Muscle of arm (tissue), 14 donors: Measurements from ENCODE around the gene CMBL. TPM values are rescaled to one million over a fixed set of nuclear protein-coding genes. Genes with fewer than 3 reads are reported as not detected.
"Not testable (repeated sequence)": the region's sequence is repeated elsewhere in the genome, so short reads cannot be mapped to it uniquely, and the experiment has no call there.

Source experiments
- DNase-seq: peaks from one replicate; pipeline ENCODE4 v3.0.0-alpha.2; 2013
- long read RNA-seq, 11 donors: transcript quantifications; one replicate each; lab custom pipeline, GENCODE V29; 2026
- polyA plus RNA-seq, 12 donors: library from polyadenylated mRNA; unstranded; fragments of 120-200 nt; gene quantifications; one replicate each; pipeline ENCODE4 v1.2.1, GENCODE V29; 2013; ENCODE audit not compliant: insufficient read length in 12 of 12

The CMBL gene
- 100 to 1,000 TPM in 5 of 12 donors, 10 to 100 TPM in 6, not detected in 1; 32.4 to 149 (median 95.1) TPM for polyA plus RNA-seq
- long read RNA-seq, donor 1, transcript CMBL-201 (6 exons, 2,335 nt): major isoform, 22 of 38 reads
- long read RNA-seq, donor 1, partial matches to known transcripts: 15 of 38 reads
- long read RNA-seq, donor 1, other reads (novel, unspliced or antisense): 0 of 38 reads
- long read RNA-seq, donor 2, transcript CMBL-201 (6 exons, 2,335 nt): major isoform, 45 of 104 reads
- long read RNA-seq, donor 2, partial matches to known transcripts: 48 of 104 reads
- long read RNA-seq, donor 2, other reads (novel, unspliced or antisense): 9 of 104 reads
- long read RNA-seq, donor 3, transcript CMBL-201 (6 exons, 2,335 nt): major isoform, 19 of 49 reads
- long read RNA-seq, donor 3, partial matches to known transcripts: 30 of 49 reads
- long read RNA-seq, donor 3, other reads (novel, unspliced or antisense): 0 of 49 reads
- long read RNA-seq, donor 4, transcript CMBL-201 (6 exons, 2,335 nt): major isoform, 21 of 66 reads
- long read RNA-seq, donor 4, partial matches to known transcripts: 45 of 66 reads
- long read RNA-seq, donor 4, other reads (novel, unspliced or antisense): 0 of 66 reads
- long read RNA-seq, donor 5, transcript CMBL-201 (6 exons, 2,335 nt): major isoform, 72 of 245 reads
- long read RNA-seq, donor 5, partial matches to known transcripts: 168 of 245 reads
- long read RNA-seq, donor 5, other reads (novel, unspliced or antisense): 0 of 245 reads
- long read RNA-seq, donor 6, transcript CMBL-201 (6 exons, 2,335 nt): major isoform, 21 of 53 reads
- long read RNA-seq, donor 6, partial matches to known transcripts: 31 of 53 reads
- long read RNA-seq, donor 6, other reads (novel, unspliced or antisense): 0 of 53 reads
- long read RNA-seq, donor 7, transcript CMBL-201 (6 exons, 2,335 nt): major isoform, 12 of 37 reads
- long read RNA-seq, donor 7, partial matches to known transcripts: 23 of 37 reads
- long read RNA-seq, donor 7, other reads (novel, unspliced or antisense): 0 of 37 reads
- long read RNA-seq, donor 8, transcript CMBL-204 (4 exons, 901 nt): minor isoform, 9 of 171 reads
- long read RNA-seq, donor 8, transcript CMBL-201 (6 exons, 2,335 nt): major isoform, 60 of 171 reads
- long read RNA-seq, donor 8, partial matches to known transcripts: 102 of 171 reads
- long read RNA-seq, donor 8, other reads (novel, unspliced or antisense): 0 of 171 reads
- long read RNA-seq, donor 9, transcript CMBL-201 (6 exons, 2,335 nt): major isoform, 10 of 65 reads
- long read RNA-seq, donor 9, partial matches to known transcripts: 53 of 65 reads
- long read RNA-seq, donor 9, other reads (novel, unspliced or antisense): 0 of 65 reads
- long read RNA-seq, donor 10, transcript CMBL-201 (6 exons, 2,335 nt): major isoform, 44 of 145 reads
- long read RNA-seq, donor 10, partial matches to known transcripts: 94 of 145 reads
- long read RNA-seq, donor 10, other reads (novel, unspliced or antisense): 0 of 145 reads
- long read RNA-seq, donor 11, transcript CMBL-201 (6 exons, 2,335 nt): major isoform, 28 of 63 reads
- long read RNA-seq, donor 11, partial matches to known transcripts: 34 of 63 reads
- long read RNA-seq, donor 11, other reads (novel, unspliced or antisense): 0 of 63 reads

DNA sequence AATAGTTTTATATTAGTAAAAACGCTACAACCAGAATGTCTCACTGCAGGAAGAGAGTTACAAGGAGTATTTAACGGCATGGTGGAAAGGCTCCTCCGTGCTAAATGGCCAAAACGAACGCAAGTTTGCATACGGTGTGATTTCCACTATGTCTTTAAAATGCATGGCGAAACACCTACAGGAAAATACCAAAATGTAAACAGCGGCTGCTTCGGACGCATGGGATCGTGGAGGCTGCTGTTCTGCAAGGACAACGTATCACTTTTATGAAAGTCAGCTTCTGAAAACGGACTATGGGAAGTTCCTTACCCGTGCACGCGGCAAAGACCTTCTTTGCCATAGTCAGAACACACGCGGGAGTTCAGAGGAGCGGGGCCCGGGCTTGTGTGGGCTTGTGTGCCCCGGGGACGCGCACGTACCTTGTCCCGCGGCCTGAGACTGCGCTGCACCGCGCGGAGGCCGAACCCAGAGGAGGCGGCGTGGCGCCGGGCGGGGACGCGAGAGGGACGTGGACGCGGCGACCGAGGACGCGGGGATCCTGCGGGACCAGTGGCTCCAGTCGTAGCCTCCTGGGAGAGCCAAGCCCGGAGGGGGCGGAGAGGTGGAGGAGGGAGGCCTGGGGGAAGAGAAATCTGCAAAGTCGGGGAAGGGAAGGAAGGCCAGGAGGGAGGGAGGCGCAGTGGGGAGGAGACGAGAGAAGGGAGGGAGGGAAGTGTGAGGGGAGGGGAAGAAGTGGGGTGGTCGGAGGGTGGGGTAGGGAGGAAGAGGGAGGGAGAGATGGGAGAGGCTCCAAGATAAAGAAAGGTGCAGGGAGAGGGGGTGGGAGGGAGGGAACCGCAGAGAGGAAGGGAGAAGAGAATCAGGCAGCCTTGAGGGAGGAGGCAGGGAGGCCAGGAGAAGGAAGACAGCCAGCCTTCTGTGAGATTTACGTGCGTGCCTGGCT is at the start of gene CMBL:
CMBL (minus strand) TSS at position 697 of the 943 bp plus-strand sequence. CDS start 17,140 bp downstream, outside the sequence.
- peak; percentile 31 for DNase-seq

DNA sequence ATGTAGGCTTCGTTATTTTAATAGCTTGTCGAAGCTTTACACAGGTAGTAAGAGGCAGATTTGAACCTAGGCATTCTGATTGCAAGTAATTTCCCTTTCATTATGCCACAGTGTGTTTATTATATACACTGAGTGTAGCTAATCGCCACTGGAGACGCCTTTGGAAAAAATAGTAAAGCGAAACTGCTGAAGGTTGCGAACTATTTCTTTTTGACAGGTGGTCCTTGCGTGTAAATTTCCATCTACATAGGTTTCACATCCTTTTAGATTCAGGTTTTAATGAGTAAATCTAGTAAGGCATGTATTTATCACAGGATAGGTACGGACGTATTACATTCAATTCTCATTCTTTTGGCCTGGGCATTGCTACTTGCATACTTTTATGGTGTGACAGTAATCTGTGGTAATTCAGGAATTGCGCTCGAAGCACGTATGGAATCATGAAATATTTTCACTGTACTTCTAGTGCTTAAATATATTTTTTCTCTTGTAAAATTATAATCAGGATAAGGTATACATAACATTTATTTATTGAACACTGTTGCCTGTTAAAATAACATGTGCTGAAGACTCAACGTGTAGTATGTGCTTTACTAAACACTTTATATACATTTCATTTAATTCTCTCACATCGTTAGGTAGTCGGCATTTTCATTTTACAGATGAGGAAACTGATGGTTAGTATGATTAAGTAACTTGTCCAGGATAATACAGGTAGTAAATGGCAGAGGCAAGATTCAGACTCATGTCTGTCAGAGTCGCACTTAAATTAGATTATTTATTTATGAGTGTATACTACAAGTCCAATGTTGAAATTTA is 47.6 kb upstream of the CMBL start:
- peak; percentile 41 for DNase-seq

DNA sequence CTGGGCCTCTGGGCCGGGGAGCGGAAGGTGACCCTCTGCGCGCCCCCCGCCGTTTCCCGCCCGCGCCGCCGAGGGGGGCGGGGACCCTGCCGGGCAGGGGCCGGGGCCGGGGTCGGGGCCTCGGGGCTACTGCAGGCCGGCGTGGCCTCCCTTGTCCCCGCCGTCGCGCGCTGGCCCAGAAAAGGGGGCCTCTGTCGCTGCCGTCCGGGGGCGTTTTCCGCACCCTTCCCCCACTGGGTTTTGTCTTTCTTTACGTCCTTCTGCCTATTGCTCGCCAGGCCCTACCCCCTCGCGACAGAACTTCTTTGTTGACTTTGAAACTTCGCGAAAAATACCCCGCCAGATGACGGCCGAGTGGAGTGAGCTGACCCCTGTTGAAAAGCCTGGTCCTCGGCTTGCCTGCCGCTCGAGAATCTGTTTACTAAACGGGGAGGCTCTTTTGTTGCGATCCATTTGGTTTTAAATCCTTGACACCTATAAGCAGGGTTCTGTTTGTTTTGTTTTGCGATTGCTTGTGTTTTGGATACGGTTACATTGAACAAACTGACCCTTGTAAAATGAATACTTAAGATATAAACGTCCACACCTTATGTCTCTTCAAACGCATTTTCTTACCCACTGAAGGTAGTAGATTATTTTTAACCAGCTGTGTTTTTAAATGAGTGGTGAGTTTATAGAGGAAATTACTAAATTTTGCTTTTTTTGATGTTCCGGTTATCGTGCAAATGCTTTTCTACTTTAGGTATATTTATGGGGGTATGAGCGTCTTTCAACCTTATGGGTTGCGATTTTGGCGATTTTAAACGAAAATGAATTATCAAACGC is 46.6 kb upstream of the CMBL start:
- DNase-seq: peak; percentile 74

DNA sequence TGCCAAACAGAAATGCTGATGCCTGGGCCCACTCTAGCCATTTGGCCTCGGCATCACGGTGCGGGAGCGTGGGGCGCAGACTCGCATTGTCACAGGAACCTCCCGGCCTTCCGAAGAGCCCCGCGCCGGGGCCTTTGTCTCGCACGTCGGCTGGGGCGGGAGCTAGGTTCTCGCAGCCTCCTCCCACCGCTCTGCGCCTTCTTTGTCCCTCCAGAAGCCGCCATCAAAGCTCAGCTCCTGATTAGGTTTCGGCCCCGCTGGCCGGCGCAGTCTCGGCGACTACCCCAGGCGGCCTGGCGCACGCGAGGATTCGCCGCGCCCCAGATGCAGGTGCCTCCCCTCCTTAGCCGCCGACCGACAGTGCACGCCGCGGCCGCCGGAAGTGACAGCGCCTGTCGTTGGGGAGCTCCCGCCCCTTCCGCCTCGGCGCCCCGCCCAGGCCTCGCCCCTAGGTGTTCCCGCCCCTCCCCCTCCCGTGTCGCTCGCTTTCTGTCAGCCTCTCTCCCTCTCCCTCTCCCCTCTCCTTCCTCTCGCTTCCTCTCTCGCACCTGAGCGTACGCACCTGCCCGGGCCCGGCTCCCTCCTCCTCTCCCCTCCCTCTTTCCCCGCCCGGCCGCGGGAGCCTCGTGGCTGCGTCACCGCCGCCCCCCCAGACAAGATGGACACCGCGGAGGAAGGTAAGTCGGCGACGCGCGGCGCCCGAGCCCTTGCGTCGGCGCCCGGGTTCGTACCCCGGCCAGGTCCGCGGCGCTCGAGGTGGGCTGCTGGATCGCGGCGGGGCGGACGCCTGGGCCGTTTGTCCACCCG is 45.7 kb upstream of the CMBL start, which contains the start of gene MARCHF6:
MARCHF6 (plus strand) TSS at position 455 of the 807 bp plus-strand sequence; CDS start at position 659, 204 bp downstream.
- peak; percentile 94 for DNase-seq

DNA sequence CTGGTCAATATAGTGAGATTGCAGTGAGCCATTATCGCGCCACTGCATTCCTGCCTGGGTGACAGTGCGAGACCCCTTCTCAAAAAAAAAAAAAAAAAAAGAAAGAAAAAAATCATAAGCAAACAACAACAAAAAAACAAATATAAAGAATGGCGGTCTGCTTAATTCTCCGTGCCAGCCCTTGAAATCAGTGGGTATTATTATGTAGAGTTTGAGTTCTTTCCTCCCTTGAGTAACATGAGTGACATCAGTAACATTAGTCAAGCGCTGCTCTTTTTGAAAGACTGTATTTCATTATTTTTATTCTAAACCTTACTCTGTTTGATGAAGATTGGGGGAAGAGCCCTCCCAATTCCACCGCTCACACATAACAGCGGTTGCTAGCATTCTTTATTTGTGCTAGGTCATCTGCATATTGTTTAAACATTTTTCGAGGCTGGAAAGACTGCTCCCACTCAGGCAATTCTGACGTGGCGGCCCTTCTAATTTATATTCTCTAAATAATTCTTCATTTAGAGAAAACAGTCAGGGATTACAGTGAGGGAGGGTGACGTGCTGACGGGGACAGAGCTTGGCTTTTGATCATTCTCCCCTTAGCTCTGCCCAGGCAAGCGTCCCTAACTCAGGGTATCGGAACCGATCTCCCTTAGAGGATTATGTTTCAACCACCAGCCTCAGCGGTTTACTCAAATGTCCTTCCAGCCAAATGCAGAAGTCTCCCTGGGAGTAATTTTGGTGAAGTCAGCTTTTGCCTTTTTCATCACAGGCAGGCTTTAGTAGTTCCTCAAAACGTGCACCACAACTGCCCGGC is 44.9 kb upstream of the CMBL start:
- no peak for DNase-seq

DNA sequence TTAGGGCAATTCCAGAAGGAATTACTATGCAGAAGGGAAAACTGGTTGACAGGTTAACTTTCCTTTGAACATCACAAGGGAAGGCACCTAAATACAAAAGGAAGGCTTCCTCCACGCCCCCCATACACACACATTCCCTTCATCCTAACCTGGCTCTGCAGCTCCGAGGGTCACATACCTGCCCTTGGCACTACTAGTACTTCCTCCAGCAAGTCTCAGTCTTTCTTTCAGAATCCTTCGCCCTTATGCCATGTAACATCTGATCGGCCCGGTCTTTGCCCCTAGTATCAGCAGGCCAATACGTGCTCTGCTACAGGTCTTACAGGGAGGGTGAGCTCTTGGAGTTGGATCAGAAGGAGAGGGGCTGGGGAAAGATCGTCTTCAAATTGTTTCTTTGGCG is 44.2 kb upstream of the CMBL start:
- DNase-seq: no peak

DNA sequence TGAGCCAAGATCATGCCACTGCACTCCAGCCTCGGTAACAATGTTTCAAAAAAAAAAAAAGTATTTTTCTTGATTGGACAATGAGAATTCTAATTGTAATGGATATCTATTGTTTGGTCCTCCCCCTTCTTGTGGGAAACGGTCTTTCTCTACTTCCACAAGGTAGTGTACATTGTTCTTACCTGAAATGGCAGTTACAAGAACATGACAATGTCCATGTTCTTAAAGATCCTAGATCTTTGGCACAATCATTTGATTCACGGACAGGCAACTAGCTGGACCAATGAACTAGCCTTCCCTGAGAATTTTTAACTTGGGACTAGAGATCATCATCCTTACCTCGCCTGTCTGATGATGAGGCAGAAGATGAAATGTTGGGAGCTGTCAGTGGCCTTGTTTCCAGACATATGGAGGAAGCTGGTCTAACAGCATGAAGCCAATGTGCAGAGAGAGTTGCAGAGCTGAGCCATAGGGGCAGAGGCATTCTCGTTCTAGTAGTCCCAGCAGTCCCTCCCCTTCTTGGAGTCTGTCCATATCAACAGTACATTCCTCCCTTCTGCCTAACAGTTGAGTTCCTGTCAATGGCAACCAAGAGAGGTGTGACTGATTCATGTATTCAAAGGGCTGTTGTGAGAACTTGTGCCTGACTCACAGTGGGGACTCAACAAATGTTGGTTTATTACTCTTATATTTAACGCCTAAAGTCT is 43.6 kb upstream of the CMBL start:
- no peak for DNase-seq

DNA sequence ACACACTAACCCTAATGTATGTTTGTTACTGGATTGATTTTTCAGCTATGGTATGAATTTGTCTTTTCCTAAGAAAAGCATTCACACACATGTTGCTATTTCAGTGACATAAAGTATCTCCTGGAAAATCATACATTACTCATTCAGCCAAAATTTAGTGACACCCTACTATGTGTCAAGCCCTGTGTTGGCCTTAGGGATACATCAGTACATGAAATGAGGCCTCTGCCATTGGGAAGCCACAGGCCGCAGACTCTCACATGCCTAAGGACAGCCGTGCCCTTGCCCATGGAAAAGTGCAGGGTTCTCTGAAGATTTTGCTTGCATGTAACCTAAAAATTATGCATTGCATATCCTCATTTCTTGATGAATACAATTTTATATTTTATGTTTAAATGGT is 40.6 kb upstream of the CMBL start:
- DNase-seq: no peak

DNA sequence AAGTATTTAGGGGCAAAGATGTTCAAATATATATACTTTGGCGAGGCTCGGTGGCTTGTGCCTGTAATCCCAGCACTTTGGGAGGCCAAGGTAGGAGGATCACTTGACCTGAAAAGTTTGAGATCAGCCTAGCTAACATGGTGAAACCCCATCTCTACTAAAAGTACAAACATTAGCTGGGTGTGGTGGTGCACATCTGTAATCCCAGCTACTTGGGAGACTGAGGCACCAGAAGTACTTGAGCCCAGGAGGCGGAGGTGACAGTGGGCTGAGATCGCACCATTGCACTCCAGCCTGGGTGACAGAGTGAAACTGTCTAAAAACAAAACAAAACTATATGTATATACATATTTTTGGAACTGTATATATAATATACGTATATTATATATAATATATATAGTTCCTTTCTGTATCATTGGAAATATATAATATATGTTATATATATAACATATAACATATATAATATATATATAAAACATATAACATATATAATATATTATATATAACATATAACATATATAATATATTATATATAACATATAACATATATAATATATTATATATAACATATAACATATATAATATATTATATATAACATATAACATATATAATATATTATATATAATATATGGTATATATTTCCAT is 36.9 kb upstream of the CMBL start:
- DNase-seq: not testable (repeated sequence)

DNA sequence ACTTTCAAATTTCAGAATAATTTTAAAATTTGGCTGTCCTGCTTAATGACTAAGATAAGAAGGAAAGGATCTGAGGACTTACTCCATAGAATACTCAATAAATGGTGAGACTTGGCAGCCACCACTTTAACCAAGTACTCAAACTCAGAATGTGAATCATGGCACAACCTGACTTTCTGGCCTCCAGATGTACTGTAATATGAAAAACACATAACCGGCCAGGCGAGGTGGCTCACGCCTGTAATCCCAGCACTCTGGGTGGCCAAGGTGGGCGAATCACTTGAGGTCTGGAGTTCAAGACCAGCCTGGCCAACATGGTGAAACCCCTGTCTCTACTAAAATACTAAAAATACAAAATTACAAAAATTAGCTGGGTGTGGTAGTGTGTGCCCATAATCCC is 35.8 kb upstream of the CMBL start:
- DNase-seq: no peak

DNA sequence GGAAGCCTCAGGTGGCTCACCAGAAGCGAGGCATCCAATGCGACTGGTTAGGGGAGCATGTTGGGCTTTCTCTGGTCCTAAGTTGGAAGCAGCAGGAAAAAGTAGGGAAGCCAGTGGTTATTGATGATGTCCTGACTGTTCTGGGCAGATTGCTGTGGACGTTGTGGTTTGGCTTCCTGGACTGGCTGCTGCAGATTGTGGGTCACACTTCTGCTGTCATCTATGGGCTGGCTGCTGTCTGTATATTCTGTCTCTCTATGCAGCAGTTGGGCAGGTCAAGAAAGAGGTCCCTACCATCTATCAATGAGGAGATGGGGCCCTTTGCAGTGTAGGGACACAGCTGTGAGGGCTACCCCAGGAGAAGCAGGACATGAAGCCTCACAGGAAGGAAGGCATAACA is 32.3 kb upstream of the CMBL start:
- DNase-seq: no peak

DNA sequence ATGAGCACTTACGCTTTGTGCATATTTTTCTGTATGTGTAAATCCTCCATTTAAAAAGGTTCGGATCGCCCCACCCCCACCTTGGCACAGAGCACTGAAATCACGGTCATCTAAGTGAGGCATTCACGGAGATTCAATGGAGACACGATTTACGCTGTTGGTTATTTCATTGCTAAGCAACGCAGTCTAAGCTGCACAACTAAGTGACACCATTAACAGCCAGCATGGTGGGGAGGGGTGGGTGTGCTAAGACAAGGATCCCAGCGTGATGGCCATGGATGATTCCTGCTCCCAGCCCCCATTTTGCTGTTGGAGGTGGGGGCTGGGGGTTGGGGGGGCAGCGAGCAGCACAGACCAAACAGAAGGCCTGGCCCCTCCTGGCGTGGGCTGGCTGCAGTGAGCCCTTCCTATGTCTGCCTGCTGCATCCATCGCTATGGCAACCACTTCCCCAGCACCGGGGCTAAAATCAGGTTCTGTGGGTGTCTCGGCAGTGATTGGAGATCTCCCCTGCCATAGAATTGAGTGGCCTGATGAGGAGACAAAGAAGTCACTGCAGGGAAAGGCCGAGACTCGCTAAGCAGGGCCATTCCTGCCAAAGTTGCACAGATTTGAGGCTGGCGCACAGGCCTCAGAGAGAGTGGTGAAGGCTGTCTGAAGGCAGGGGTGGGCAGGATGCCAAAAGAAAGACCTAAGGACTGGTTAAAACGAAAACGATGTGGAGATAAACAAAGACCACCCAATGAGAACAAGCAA is 31.5 kb upstream of the CMBL start:
- DNase-seq: no peak

DNA sequence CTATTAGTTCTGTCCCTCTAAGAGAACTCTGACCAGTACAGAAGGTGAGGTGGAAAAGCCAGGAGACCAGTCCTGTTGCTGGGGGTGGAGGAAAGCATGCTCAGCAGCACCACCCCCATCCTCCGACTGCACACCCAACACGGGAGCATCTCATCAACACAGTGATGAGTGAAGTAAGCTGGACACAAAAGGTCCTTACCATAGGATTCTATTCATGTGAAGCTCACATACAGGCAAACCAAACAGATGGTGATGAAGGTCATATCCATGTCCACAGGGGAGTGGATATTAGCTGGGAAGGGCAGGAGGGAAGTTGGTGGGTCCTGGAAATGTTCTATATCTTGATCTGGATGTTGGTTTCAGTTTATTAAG is 31.0 kb upstream of the CMBL start:
- no peak for DNase-seq

DNA sequence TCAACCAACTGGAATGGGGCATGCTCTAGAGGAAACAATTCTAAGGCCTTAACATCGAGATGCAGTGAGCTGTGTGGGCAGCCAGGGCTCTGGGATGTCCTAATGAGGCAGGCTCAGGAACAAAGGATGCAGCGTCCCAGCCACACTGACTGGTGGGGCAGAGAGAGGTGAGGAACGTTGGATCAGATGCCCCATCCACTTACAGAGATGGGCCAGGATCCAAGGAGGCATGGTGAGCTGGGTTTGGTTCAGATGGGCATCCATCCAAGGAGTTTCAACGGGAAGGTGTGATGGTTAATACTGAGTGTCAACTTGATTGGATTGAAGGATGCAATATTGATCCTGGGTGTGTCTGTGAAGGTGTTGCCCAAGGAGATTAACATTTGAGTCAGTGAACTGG is 30.3 kb upstream of the CMBL start:
- DNase-seq: no peak
